ENCODE measurements around the gene NR3C2. TPM values are rescaled to one million over a fixed set of nuclear protein-coding genes. Genes with fewer than 3 reads are reported as not detected.

The NR3C2 gene
- total and polyA plus RNA-seq, 10 of the 15 experiments (the other 5 are each of a cell fraction or from before 2014, with no cell fraction given) = 0.05 to 0.11 (median 0.08) TPM; not detected in 4

DNA sequence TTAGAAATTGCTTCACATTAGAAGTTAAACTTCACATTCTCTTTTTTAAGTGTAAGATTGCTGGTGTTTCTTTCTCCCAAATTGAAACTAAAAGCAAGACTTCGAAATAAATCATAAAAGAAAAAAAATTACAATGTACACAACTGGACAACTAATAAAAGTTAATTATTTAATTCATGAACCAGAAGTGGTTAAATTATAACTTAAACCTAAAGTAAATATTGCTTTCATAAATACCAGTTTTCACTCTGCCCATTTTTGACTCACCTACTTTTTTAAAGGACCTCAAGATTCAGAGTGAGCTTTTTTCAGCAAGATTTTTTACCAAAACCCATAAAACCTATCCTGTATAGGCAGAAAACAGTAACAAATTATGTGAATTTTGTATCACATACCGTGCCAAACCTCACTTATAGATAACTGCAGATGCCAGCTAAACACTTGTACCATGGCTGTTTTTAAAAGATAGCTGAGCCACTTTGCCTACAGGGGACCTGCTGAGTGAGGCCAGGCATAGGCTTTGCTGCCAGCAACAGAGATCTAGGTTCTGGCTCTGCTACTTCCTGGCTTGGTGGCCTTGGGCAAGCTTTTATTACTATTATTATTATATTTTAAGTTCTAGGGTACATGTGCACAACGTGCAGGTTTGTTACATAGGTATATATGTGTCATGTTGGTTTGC lies 259.8 kb downstream of the NR3C2 start:
- BruUV-seq (replicated peaks) = no TSS peak
- POLR2A ChIA-PET = no interaction called here
- 39% methylated on average over 3 of the region's 3 CpGs for WGBS (ENCODE audit: insufficient coverage, insufficient replicate concordance, low lambda C conversion rate, missing lambda C conversion rate)
- no peak overlapping the region for H2AFZ ChIP-seq (ENCODE audit: control insufficient read depth, low read depth, low read length)
- no peak for FAIRE-seq
- SMC1A ChIA-PET (ENCODE audit: uncharacterized antibody, unreplicated experiment) = interaction anchor here (1.5 kb wide), 1 partner anchor 78 kb away, joined by 3 read pairs; no protein-coding TSS in a partner anchor
- no peaks in the 10 kb centered on the region for H3K79me2 ChIP-seq (ENCODE audit: control insufficient read depth, insufficient read depth, low read length)
- RAD21 ChIA-PET (ENCODE audit: unreplicated experiment) = no interaction called here
- no peak overlapping the region for H3K4me3 ChIP-seq
- no peaks in the 10 kb centered on the region for H3K36me3 ChIP-seq (ENCODE audit: control insufficient read depth in 2 of 2, insufficient read depth in 2 of 2, low read length in 1 of 2)
- H4K20me1 ChIP-seq (ENCODE audit: control insufficient read depth, insufficient read depth) = no peaks in the 10 kb centered on the region
- ATAC-seq = no peak
- H3K27me3 ChIP-seq (replicated peaks in 1 of 2; ENCODE audit: control insufficient read depth in 2 of 2, insufficient read depth in 2 of 2, low read length in 1 of 2) = no peaks in the 10 kb centered on the region; a peak in 1 of 4 replicates
- H3K4me1 ChIP-seq (ENCODE audit: control insufficient read depth, insufficient read depth, low read length) = no peaks in the 10 kb centered on the region
- no peak for DNase-seq (ENCODE audit: low read depth, low spot score)
- H3K9ac ChIP-seq (ENCODE audit: control insufficient read depth, insufficient read depth, low read length) = no peak overlapping the region
- intact Hi-C loops (cut with micrococcal nuclease; ENCODE audit: unreplicated experiment) (no loop called here), in situ Hi-C loops (cut with MboI) (no loop called here)
- TF ChIP-seq SMAD1 (IDR thresholded peaks at IDR 0.05; ENCODE audit: low read depth, partially characterized antibody) (no peak), RBBP5 (conservative IDR thresholded peaks at IDR 0.05) (no peak), POU2F2 (IDR thresholded peaks at IDR 0.05; ENCODE audit: borderline replicate concordance, low read depth, low read length) (no peak), USF1 (IDR thresholded peaks at IDR 0.05; ENCODE audit: borderline replicate concordance, extremely low read length, insufficient read depth, low read depth, low read length) (no peak), STAT3 (IDR thresholded peaks at IDR 0.05; ENCODE audit: low read depth, low read length) (no peak), ZNF622 (IDR thresholded peaks at IDR 0.05) (no peak), SREBF2 (IDR thresholded peaks at IDR 0.05; ENCODE audit: low read length) (no peak), RB1 (IDR thresholded peaks at IDR 0.05; ENCODE audit: borderline replicate concordance) (no peak), IRF4 (IDR thresholded peaks at IDR 0.05; ENCODE audit: low read depth, low read length) (no peak), TCF12 (IDR thresholded peaks at IDR 0.05; ENCODE audit: low read depth, low read length) (no peak), SREBF1 (IDR thresholded peaks at IDR 0.05; ENCODE audit: low read length) (no peak), E2F4 (IDR thresholded peaks at IDR 0.05; ENCODE audit: low read depth, low read length) (no peak)
- TF ChIP-seq, protein P1, sequence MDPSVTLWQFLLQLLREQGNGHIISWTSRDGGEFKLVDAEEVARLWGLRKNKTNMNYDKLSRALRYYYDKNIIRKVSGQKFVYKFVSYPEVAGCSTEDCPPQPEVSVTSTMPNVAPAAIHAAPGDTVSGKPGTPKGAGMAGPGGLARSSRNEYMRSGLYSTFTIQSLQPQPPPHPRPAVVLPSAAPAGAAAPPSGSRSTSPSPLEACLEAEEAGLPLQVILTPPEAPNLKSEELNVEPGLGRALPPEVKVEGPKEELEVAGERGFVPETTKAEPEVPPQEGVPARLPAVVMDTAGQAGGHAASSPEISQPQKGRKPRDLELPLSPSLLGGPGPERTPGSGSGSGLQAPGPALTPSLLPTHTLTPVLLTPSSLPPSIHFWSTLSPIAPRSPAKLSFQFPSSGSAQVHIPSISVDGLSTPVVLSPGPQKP (IDR thresholded peaks at IDR 0.05; ENCODE audit: low read depth, low read length) = no peak
- TF ChIP-seq, protein P2, sequence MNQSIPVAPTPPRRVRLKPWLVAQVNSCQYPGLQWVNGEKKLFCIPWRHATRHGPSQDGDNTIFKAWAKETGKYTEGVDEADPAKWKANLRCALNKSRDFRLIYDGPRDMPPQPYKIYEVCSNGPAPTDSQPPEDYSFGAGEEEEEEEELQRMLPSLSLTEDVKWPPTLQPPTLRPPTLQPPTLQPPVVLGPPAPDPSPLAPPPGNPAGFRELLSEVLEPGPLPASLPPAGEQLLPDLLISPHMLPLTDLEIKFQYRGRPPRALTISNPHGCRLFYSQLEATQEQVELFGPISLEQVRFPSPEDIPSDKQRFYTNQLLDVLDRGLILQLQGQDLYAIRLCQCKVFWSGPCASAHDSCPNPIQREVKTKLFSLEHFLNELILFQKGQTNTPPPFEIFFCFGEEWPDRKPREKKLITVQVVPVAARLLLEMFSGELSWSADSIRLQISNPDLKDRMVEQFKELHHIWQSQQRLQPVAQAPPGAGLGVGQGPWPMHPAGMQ (IDR thresholded peaks at IDR 0.05; ENCODE audit: borderline replicate concordance) = no peak
- no peaks in the 10 kb centered on the region for H3K9me3 ChIP-seq (replicated peaks; ENCODE audit: control insufficient read depth, insufficient read depth, low read length)
- no peak overlapping the region for H3K4me2 ChIP-seq (ENCODE audit: control insufficient read depth, insufficient read depth)
- H3K27ac ChIP-seq (ENCODE audit: control insufficient read depth, insufficient read depth) = no peak overlapping the region
- CTCF ChIA-PET = no interaction called here
